GM21447 (cell line): Measurements from ENCODE around the gene MRPL53.

ENCODE experiments used
- ATAC-seq: cut with Tn5 transposase; IDR thresholded peaks from one replicate; pipeline ENCODE4 v1.9.1; 2021; ENCODE audit not compliant: unreplicated experiment

Gene MRPL53

GRCh38 chr2:74429487-74430451 lies 42.7 kb downstream of the MRPL53 start:
- no peak for ATAC-seq

GRCh38 chr2:74428675-74429074 lies 43.8 kb downstream of the MRPL53 start:
- no peak for ATAC-seq

GRCh38 chr2:74427551-74427950 lies 44.9 kb downstream of the MRPL53 start:
- ATAC-seq = no peak

- ATAC-seq = no peak
These were observed 46.2 kb downstream of the MRPL53 start for GRCh38 chr2:74426181-74426758.

GRCh38 chr2:74425523-74425922 lies 47.0 kb downstream of the MRPL53 start:
- ATAC-seq = no peak

- no peak for ATAC-seq
These were observed 47.5 kb downstream of the MRPL53 start for GRCh38 chr2:74424995-74425406.

GRCh38 chr2:74424139-74424992 lies 48.1 kb downstream of the MRPL53 start:
- ATAC-seq = no peak

- no peak for ATAC-seq
These were observed 49.0 kb downstream of the MRPL53 start for GRCh38 chr2:74423231-74424095.
